ENCODE measurements around the gene KLF13.

DNA sequence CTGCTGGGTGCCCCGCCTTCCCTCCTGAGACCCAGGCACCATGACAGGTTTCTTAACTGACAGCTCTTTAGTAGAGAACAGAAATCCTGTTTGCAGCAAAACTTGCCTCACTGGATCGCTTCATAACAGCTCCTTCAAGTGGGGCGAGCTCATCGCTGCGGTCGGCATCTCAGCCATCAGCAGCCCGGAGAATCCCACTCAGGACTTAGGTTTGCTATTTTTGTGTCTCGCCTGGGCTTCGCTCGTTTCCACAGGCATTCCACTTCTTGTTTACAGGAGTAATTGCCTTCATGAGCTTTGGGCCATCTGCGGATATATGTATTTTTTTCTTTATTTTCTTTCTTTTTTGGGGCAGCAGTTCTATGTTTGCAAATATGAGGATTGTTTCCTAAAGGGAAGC is 15.7 kb downstream of the KLF13 start:
- TF ChIP-seq, protein P1, sequence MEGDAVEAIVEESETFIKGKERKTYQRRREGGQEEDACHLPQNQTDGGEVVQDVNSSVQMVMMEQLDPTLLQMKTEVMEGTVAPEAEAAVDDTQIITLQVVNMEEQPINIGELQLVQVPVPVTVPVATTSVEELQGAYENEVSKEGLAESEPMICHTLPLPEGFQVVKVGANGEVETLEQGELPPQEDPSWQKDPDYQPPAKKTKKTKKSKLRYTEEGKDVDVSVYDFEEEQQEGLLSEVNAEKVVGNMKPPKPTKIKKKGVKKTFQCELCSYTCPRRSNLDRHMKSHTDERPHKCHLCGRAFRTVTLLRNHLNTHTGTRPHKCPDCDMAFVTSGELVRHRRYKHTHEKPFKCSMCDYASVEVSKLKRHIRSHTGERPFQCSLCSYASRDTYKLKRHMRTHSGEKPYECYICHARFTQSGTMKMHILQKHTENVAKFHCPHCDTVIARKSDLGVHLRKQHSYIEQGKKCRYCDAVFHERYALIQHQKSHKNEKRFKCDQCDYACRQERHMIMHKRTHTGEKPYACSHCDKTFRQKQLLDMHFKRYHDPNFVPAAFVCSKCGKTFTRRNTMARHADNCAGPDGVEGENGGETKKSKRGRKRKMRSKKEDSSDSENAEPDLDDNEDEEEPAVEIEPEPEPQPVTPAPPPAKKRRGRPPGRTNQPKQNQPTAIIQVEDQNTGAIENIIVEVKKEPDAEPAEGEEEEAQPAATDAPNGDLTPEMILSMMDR (IDR thresholded peaks at IDR 0.05), result no peak
- TF ChIP-seq EZH2 (IDR thresholded peaks at IDR 0.05; ENCODE audit: borderline replicate concordance, insufficient read depth, low read depth, low read length, poor library complexity, severe bottlenecking), result no peak

Data from B cell (primary cell).